Activated CD4-positive, alpha-beta T cell treated with anti-CD3 and anti-CD28 coated beads, Interleukin-2, amount 50 U/mL, for 1 hour (primary cell): ENCODE data around the gene IL12RB1.

ENCODE experiments used
- DNase-seq: peaks from one replicate; pipeline ENCODE4 v3.0.0-alpha.2; 2020

IL12RB1 gene

DNA sequence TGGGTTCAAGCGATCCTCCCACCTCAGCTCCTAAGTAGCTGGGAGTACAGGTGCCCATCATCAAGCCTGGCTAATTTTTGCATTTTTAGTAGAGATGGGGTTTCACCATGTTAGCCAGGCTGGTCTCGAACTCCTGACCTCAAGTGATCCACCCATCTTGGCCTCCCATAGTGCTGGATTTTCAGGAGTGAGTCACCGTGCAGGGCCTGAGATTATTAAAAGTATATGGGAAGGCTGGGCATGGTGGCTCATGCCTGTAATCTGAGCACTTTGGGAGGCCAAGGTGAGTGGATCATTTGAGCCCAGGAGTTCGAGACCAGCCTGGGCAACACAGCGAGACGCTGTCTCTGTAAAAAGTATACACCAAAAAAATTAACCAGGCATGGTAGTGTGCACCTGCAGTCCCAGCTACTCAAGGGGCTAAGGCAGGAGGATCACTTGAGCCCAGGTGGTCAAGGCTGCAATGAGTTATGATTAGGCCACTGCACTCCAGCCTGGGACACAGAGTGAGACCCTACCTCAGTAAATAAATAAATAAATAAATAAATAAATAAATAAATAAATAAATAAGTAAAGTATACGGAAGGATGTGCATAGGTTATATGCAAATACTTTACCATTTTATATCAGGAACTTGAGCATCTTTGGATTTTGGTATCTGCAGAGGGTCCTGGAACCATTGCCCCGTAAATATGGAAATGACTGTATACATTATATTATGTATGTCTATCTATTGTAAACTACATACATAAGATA is 854 bp downstream of the IL12RB1 start:
- DNase-seq = no peak

GRCh38 chr19:18083929-18084684 is 2.6 kb downstream of the IL12RB1 start:
- no peak for DNase-seq

DNA sequence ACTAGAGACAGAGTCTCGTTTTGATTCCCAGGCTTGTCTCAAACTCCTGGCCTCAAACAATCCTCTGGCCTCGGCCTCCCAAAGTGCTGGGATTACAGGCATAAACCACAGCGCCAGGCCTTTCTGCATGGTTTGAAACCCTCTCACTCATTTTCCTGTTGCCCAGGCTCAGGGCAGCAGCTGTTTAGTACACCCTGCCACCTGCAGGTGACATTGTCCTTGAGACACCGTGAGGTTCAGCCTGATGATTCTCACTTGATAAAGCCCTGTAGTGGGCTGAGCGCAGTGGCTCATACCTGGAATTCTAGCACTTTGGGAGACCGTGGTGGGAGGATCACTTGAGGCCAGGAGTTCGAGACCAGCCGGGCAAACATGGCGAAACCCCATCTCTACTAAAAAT is 12.5 kb downstream of the IL12RB1 start:
- DNase-seq = no peak

- DNase-seq = no peak
These were observed 13.5 kb downstream of the IL12RB1 start for GRCh38 chr19:18073197-18073596.

DNA sequence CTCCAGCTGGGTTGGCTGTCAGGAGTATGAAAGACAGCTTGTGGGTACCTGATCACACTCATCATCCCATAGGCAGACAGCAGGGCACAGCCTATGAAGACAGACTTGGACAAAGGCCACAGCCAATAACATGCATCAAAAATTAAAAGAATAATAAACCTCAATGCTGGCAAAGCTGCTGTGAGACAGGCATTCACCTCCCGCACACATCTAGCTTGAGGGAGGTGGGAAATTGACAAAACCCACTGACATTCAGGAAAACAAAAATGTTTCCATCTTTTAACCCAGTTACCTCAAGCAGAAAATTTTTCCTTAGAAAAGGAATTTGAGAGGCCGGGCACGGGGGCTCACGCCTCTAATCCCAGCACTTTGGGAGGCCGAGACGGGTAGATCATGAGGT is 14.4 kb downstream of the IL12RB1 start:
- DNase-seq = no peak

DNA sequence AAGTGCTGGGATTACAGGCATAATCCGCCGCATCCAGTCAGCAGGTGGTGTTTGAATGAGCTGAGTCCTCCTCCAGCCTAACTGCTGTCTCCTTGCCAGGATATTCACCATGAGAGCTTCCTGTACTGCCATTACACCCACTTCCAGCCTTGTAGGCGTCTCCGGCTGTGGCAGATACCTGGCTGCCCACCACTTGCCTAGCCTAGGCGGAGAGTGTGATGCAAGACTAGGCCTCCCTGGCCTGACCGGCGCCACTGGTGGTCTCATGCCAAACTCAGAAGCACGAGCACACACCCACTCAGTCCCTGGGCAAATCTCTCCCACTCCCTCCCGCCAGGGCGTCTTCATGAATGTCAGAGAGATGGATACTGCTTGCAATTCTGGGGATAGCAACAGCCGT is 16.6 kb downstream of the IL12RB1 start:
- DNase-seq = no peak

- DNase-seq = no peak
These were observed 17.4 kb downstream of the IL12RB1 start for GRCh38 chr19:18069383-18069782.

GRCh38 chr19:18068395-18068794 is 18.3 kb downstream of the IL12RB1 start:
- no peak for DNase-seq

DNA sequence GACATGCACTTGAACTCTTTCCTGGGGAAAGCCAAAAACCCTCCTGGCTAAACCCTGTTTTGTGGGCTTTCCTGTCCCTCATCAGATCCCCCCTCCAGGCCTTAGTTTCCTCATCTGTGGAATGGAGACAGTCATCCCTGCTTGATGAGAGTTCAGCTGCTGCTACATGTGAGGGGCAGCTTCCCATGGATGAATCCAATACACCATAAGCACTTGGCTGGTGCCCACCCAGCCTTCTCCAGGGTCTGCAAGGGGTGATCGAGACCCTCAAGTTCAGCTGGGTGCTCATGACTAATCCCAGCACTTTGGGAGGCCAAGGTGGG is 21.6 kb downstream of the IL12RB1 start:
- DNase-seq = no peak

DNA sequence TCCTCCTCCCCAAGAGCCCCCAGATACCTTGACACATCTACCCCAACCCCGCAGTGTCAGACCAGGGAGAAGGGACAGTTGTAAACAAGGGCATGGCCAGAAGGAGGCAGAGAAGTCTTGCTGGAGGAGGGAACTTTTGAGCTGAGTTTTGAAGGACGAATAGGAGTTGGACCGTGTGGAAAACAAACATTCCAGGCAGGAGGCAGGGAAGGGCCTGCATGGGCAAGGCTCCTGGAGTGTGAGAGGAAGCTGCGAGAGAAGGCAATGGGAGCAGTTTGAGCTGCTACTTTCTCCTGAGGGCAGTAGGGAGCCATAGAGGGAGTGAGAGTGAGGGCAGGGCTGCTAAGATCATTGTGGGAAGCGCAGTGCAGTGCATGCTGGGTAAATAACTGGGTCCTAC is 23.3 kb downstream of the IL12RB1 start:
- DNase-seq = peak; percentile 27

GRCh38 chr19:18062028-18062427 is 24.7 kb downstream of the IL12RB1 start:
- no peak for DNase-seq

- no peak for DNase-seq
These were observed 26.3 kb downstream of the IL12RB1 start for GRCh38 chr19:18060472-18060871.

DNA sequence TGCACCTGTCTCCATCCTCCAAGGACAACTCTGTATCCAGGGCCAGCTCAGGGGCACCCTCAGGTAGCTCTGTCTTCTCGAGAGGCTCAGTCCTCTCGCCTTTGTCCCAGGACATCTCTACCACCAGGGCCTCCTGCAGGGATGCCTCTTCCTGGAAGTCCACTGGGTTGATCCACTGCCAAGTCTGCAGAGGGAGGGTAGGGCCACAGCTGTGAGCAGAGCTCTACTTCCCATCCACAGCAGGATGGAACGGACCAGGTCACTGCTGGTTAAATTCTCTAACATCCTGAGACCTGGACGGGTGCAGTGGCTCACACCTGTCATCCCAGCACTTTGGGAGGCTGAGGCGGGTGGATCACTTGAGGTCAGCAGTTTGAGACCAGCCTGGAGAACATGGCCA is 26.8 kb downstream of the IL12RB1 start:
- no peak for DNase-seq

DNA sequence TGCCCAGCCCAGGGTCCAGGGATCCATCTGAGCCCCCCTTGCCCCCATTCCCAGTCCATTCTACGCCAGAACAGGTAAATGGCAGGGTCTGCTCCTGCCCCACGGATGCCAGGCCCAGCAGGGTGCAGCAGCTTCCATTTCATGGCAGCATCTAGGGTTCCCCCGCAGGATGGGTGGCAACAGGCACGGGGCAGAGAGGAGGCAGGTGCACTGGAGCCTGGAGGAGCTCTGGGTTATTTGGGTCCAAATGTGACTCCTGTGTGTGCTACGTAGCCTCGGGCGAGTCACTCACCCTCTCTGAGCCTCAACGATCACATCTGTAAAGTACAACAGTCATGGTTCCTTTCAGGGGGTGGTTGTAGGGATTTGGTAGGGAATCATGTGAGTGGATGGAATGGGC is 27.4 kb downstream of the IL12RB1 start:
- no peak for DNase-seq

DNA sequence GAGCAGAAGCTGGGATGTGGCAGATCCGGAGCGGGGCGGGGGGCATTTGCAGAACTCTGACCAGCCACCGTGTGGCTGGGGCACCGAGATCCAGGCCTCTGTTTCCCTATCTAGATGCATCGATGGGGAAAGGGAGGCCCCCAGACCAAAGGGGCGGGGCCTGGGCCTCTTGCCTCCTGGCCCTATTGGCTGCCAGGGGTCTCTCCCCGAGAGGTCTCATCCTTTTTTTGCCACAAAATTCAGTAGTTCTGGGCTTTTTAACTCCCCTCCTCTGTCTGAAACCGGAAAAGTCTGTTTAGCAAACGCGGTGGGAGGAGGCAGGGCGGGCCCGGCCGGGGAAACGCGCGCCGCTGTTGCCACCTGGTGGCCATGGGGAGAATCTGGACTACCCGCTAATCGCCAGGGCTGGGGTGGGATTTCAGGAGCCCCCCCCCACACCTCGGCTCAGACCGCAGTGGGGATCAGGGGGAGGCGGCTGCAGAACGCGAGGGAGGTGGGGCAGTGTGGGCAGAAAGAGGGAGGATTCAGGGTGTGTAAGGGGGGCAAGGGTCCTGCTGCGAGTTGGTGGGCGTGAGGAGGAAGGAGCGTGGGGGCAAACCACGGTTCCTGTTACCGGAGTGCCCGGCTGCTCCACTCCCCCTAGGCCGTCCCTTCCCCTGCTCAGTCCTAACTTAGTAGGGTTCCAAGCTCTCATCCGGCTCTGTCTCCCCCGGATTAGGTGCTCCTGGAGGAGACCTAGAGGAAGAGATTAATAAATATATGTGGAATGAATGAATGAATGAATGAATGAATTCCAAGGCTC is 28.3 kb downstream of the IL12RB1 start:
- peak; percentile 83 for DNase-seq

DNA sequence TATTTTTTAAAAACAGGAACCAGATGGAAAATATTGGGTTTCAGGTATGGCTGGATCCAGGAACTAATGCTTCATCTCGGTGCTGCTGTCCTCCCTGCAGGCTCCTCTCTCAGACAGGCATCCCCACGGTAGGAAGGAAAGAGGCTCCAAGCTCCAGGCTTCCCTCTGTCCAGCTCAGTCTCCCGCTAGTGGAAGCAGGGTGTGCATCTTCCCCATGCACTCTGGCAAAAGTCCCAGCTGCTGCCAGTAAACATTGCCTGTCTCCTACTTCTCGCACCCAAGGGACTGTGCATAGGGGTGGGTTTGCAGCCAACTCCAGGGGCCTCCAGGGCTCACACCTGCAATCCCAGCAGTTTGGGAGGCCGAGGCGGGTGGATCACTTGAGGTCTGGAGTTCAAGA is 29.2 kb downstream of the IL12RB1 start:
- no peak for DNase-seq

GRCh38 chr19:18055967-18056366 is 30.8 kb downstream of the IL12RB1 start:
- no peak for DNase-seq

GRCh38 chr19:18053576-18054219 is 33.0 kb downstream of the IL12RB1 start:
- DNase-seq = no peak

DNA sequence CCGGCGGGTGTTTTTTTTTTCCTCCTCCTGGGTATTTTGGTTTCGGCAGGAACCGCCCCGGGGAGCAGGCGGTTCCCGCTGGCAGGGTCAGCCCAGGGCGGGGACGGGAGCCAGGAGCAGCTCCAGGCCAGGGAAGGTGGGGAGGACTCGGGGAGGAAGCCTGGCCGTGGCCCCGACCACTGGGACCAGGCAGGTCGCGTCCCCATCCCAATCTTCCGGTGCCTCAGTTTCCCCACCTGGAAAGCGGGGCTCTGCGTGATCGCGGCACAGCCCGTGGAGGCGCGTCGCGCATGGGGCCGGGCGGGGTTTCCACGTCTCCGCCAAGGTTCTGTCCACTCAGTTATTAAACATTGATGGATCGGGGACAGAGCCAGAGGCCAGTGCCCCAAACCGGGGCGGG is 34.8 kb downstream of the IL12RB1 start:
- DNase-seq = no peak

DNA sequence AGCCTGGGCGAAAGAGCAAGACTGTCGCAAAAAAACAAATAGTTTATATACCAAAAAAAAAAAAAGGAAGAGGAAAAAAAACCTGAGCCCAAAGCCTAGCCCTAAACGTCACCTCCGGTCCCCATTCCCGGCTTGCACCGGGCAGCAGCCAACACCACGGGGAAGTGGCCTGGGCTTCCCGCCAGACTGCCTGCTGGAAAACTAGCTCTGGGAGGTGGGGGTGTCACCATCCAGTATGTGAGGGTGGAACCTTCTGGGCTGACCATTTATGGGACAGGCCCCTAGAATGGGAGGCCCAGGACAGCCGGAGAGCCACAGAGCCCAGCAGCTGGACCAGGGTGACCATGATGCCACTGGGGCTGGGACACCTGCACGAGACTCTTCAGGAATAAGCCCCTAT is 37.3 kb downstream of the IL12RB1 start:
- DNase-seq = no peak

GRCh38 chr19:18046059-18046718 is 40.5 kb downstream of the IL12RB1 start:
- DNase-seq = no peak

DNA sequence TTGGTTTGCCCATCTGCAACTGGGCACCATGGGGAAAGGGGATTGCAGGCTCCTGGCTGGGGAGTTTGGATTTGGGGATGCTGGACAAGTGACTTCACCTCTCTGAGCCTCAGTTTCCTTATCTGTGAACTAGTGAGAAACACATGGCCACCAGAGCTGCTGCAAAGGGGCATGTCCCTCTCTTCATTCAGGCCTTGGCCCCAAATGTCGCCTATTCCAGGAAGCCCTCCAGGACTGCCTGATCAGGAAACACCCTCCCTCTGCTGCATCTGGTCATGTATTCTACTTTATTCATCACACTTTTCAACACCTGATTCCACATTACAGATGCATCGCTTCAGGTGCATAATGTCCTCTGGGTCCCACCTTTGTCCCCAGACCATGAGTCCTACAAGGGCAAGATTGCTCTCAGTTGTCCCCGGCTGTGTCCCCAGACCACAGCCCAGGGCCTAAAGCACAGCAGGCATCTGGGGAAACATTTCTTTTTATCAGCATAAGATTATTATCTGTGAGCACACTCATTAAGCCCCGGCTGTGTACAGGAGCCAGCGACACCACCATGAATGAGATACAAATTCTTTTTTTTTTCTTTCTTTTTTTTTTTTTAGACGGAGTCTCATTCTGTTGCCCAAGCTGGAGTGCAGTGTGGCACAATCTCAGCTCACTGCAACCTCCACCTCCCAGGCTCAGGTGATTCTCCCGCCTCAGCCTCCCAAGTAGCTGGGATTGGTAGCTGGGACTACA is 41.3 kb downstream of the IL12RB1 start:
- DNase-seq = no peak
